ENCODE results near the gene COL9A3.
"Not testable (repeated sequence)": the region's sequence is repeated elsewhere in the genome, so short reads cannot be mapped to it uniquely, and the experiment has no call there.

The COL9A3 gene

GRCh38 chr20:62860391-62860923, 43.6 kb downstream of the COL9A3 start:
- no peak for DNase-seq

GRCh38 chr20:62860924-62861691, 44.3 kb downstream of the COL9A3 start:
- peak; percentile 29 for DNase-seq

GRCh38 chr20:62861726-62862336, 45.0 kb downstream of the COL9A3 start, which contains the start of gene TCFL5:
TCFL5 (minus strand) TSS chr20:62861822; CDS start chr20:62861670, 152 bp downstream.
- DNase-seq: peak; percentile 90

- DNase-seq: no peak
Measured at GRCh38 chr20:62864207-62864606, 47.4 kb downstream of the COL9A3 start.

- DNase-seq: no peak
Measured at GRCh38 chr20:62872184-62872847, 55.5 kb downstream of the COL9A3 start.

GRCh38 chr20:62872862-62873261, 56.0 kb downstream of the COL9A3 start:
- no peak for DNase-seq

- no peak for DNase-seq
Measured at GRCh38 chr20:62873280-62873679, 56.4 kb downstream of the COL9A3 start.

GRCh38 chr20:62873681-62874031, 56.8 kb downstream of the COL9A3 start:
- DNase-seq: not testable (repeated sequence)

- DNase-seq: no peak
Measured at GRCh38 chr20:62874964-62875344, 58.1 kb downstream of the COL9A3 start.

- no peak for DNase-seq
Measured at GRCh38 chr20:62875419-62876361, 58.8 kb downstream of the COL9A3 start.

GRCh38 chr20:62876501-62876901, 59.7 kb downstream of the COL9A3 start:
- DNase-seq: no peak

- DNase-seq: no peak
Measured at GRCh38 chr20:62876902-62877816, 60.3 kb downstream of the COL9A3 start.

- no peak for DNase-seq
Measured at GRCh38 chr20:62878244-62879038, 61.6 kb downstream of the COL9A3 start.

- no peak for DNase-seq
Measured at GRCh38 chr20:62879275-62880146, 62.7 kb downstream of the COL9A3 start.

GRCh38 chr20:62880147-62880934, 63.5 kb downstream of the COL9A3 start:
- no peak for DNase-seq

GRCh38 chr20:62880935-62881661, 64.2 kb downstream of the COL9A3 start:
- DNase-seq: no peak

GRCh38 chr20:62881662-62882395, 65.0 kb downstream of the COL9A3 start:
- DNase-seq: no peak
